Left renal cortex interstitium (tissue), 4 donors: ENCODE measurements around the gene GNG13. TPM values are rescaled to one million over a fixed set of nuclear protein-coding genes. Genes with fewer than 3 reads are reported as not detected.

Experiments
- DNase-seq, 4 donors: peaks; one replicate each; pipeline ENCODE4 v3.0.0-alpha.2; 2013; ENCODE audit warnings: low read depth in 4 of 4, low spot score in 2 of 4, missing footprints in 1 of 4
- polyA plus RNA-seq, 4 donors: library from polyadenylated mRNA; unstranded; fragments of 120-200 nt; gene quantifications; one replicate each; pipeline ENCODE4 v1.2.1, GENCODE V29; 2013; ENCODE audit not compliant: insufficient read length in 4 of 4

The GNG13 gene
- polyA plus RNA-seq, 4 donors, result 0.17 to 0.49 (median 0.27) TPM; not detected in 1

- no peak for DNase-seq
These were observed 4.8 kb downstream of the GNG13 start for GRCh38 chr16:795580-796229.

- no peak for DNase-seq
These were observed 5.6 kb downstream of the GNG13 start for GRCh38 chr16:794853-795466.

GRCh38 chr16:794091-794822 lies 6.3 kb downstream of the GNG13 start:
- no peak for DNase-seq

GRCh38 chr16:793414-793813 lies 7.1 kb downstream of the GNG13 start:
- no peak for DNase-seq

- no peak for DNase-seq
These were observed 8.1 kb downstream of the GNG13 start for GRCh38 chr16:792221-792995.

GRCh38 chr16:791131-791530 lies 9.4 kb downstream of the GNG13 start:
- DNase-seq, result no peak

GRCh38 chr16:790086-790485 lies 10.4 kb downstream of the GNG13 start:
- no peak for DNase-seq

GRCh38 chr16:789191-789850 lies 11.2 kb downstream of the GNG13 start:
- DNase-seq, result no peak

- peak in 3 of 4 donors; percentile 80 to 82 (median 81) for DNase-seq
These were observed 12.0 kb downstream of the GNG13 start, which contains the start of gene CHTF18 for GRCh38 chr16:788399-789126. TSS of gene CHTF18 (plus strand) at chr16:788620. CDS start at chr16:788685, 65 bp downstream.

GRCh38 chr16:787978-788398 lies 12.5 kb downstream of the GNG13 start, which contains the start of gene RPUSD1:
TSS of gene RPUSD1 (minus strand) at chr16:788381. CDS start at chr16:787737, 644 bp downstream.
- no peak for DNase-seq

- no peak for DNase-seq
These were observed 13.1 kb downstream of the GNG13 start for GRCh38 chr16:787321-787966.

- DNase-seq, result no peak
These were observed 14.7 kb downstream of the GNG13 start for GRCh38 chr16:785563-786535.

GRCh38 chr16:784431-784830 lies 16.1 kb downstream of the GNG13 start:
- no peak for DNase-seq

GRCh38 chr16:783404-784161 lies 17.0 kb downstream of the GNG13 start:
- DNase-seq, result no peak

- DNase-seq, result no peak
These were observed 17.6 kb downstream of the GNG13 start for GRCh38 chr16:782766-783403.

GRCh38 chr16:782258-782657 lies 18.3 kb downstream of the GNG13 start:
- DNase-seq, result no peak
